DOHH2 (cell line): ENCODE data around the gene VPS37C.

Experiments
- EZH2phosphoT487 ChIP-seq: fragments of 200-600 bp; sonication (generic); IDR thresholded peaks from 2 replicates; pipeline ENCODE4 v1.6.1; 2017; ENCODE audit warnings: borderline replicate concordance, mild to moderate bottlenecking, antibody characterized with exemption, low read length, moderate library complexity, mixed read lengths
- TF ChIP-seq, protein P1 (sequence below): fragments of 200-600 bp; sonication (generic); IDR thresholded peaks from one replicate; pipeline ENCODE4 v1.5.1; 2014; ENCODE audit warnings: antibody characterized with exemption, mild to moderate bottlenecking, low read depth, low read length; ENCODE audit not compliant: poor library complexity, severe bottlenecking

- TF ChIP-seq, protein P1, sequence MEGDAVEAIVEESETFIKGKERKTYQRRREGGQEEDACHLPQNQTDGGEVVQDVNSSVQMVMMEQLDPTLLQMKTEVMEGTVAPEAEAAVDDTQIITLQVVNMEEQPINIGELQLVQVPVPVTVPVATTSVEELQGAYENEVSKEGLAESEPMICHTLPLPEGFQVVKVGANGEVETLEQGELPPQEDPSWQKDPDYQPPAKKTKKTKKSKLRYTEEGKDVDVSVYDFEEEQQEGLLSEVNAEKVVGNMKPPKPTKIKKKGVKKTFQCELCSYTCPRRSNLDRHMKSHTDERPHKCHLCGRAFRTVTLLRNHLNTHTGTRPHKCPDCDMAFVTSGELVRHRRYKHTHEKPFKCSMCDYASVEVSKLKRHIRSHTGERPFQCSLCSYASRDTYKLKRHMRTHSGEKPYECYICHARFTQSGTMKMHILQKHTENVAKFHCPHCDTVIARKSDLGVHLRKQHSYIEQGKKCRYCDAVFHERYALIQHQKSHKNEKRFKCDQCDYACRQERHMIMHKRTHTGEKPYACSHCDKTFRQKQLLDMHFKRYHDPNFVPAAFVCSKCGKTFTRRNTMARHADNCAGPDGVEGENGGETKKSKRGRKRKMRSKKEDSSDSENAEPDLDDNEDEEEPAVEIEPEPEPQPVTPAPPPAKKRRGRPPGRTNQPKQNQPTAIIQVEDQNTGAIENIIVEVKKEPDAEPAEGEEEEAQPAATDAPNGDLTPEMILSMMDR = no peak
- no peak for TF ChIP-seq EZH2phosphoT487
These were observed 68.9 kb downstream of the VPS37C start for GRCh38 chr11:61092280-61092766.
